Testis (tissue), 2 donors: ENCODE data around the gene MARCHF9.

Source experiments
- POLR2A ChIP-seq: fragments of 450-650 bp; IDR thresholded peaks from one replicate; pipeline ENCODE4 v1.6.1; 2017; ENCODE audit warnings: antibody characterized with exemption, mild to moderate bottlenecking, moderate library complexity
- TF ChIP-seq, protein P1 (sequence below), 3 experiments: fragments of 450-650 bp in 2 of 3; fragments of 200-600 bp in 1 of 3; sonication (generic) in 1 of 3; IDR thresholded peaks; one replicate each; pipeline ENCODE4 v1.5.1; 2016 to 2019; ENCODE audit warnings: antibody characterized with exemption in 3 of 3, mild to moderate bottlenecking in 2 of 3, moderate library complexity in 1 of 3

DNA sequence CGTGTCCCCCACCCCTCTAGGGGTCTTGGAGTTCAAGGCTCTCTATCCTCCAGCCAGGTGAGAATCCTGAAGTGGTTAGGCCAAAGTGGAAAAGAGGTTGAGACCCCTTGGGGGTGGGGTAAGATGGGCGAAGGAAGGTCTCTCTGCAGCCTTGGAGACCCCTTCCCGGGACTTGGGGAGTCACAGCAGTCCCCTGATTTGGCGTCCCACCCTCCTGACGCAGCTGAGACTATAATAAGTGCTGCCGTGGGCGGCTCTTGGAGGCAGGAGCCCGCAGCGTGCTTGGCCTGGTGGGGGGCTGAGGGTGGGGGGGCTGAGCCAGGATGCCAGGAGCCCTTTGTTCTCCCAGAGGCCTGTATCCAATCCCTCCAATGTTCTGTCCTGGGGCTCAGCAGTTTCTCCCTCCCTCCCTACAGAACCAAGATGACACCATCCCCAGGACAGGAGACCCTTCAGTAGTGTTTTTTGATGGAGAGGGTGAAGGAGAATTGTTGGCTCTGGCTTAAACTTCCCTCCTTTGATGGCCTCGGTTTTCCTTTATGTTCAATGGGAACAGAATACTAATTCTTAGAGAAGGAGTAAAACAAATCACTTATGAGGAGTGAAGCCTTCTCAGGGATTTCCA lies 14.9 kb upstream of the MARCHF9 start:
- TF ChIP-seq, protein P1, sequence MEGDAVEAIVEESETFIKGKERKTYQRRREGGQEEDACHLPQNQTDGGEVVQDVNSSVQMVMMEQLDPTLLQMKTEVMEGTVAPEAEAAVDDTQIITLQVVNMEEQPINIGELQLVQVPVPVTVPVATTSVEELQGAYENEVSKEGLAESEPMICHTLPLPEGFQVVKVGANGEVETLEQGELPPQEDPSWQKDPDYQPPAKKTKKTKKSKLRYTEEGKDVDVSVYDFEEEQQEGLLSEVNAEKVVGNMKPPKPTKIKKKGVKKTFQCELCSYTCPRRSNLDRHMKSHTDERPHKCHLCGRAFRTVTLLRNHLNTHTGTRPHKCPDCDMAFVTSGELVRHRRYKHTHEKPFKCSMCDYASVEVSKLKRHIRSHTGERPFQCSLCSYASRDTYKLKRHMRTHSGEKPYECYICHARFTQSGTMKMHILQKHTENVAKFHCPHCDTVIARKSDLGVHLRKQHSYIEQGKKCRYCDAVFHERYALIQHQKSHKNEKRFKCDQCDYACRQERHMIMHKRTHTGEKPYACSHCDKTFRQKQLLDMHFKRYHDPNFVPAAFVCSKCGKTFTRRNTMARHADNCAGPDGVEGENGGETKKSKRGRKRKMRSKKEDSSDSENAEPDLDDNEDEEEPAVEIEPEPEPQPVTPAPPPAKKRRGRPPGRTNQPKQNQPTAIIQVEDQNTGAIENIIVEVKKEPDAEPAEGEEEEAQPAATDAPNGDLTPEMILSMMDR (IDR thresholded peaks at IDR 0.05) = no peak
- TF ChIP-seq POLR2A = no peak
